GM18951 (cell line): ENCODE results near the gene FBXL17.
"Not testable (repeated sequence)": the region's sequence is repeated elsewhere in the genome, so short reads cannot be mapped to it uniquely, and the experiment has no call there.

Experiments
- POLR2A ChIP-seq: IDR thresholded peaks from 4 replicates; pipeline ENCODE4 v1.6.1; 2011; ENCODE audit warnings: mild to moderate bottlenecking; ENCODE audit not compliant: insufficient read length, insufficient read depth; ENCODE audit errors: extremely low read depth
- in situ Hi-C: fragments of 300-500 bp; cut with MboI; formaldehyde crosslinking; loops from one replicate; pipeline ENCODE4 v1.12.0; 2022; ENCODE audit warnings: low sequenced_read_pairs, mixed read lengths, inconsistent platforms; ENCODE audit not compliant: unreplicated experiment

The FBXL17 gene

GRCh38 chr5:108381954-108382783, at the start of gene FBXL17:
Gene FBXL17, minus strand, starts transcription at chr5:108382098.
- peak; percentile 83 for TF ChIP-seq POLR2A
- in situ Hi-C loops = no loop called here

GRCh38 chr5:108430931-108431608, 49.2 kb upstream of the FBXL17 start:
- in situ Hi-C loops = no loop called here
- TF ChIP-seq POLR2A = no peak

- in situ Hi-C loops = no loop called here
- TF ChIP-seq POLR2A = no peak
Observed at GRCh38 chr5:108421713-108422112, 39.8 kb upstream of the FBXL17 start.

- in situ Hi-C loops = no loop called here
- TF ChIP-seq POLR2A = no peak
Observed at GRCh38 chr5:108420755-108421154, 38.9 kb upstream of the FBXL17 start.

- in situ Hi-C loops = no loop called here
- no peak for TF ChIP-seq POLR2A
Observed at GRCh38 chr5:108420158-108420557, 38.3 kb upstream of the FBXL17 start.

- in situ Hi-C loops = no loop called here
- no peak for TF ChIP-seq POLR2A
Observed at GRCh38 chr5:108418197-108418596, 36.3 kb upstream of the FBXL17 start.

- in situ Hi-C loops = no loop called here
Observed at GRCh38 chr5:108417166-108417670, 35.3 kb upstream of the FBXL17 start.

GRCh38 chr5:108415726-108416125, 33.8 kb upstream of the FBXL17 start:
- TF ChIP-seq POLR2A = no peak
- in situ Hi-C loops = no loop called here

More at GRCh38 chr5:108417166-108417670, 35.3 kb upstream of the FBXL17 start:
- no peak for TF ChIP-seq POLR2A

- TF ChIP-seq POLR2A = no peak
- in situ Hi-C loops = no loop called here
Observed at GRCh38 chr5:108409786-108410185, 27.9 kb upstream of the FBXL17 start.

GRCh38 chr5:108405201-108405600, 23.3 kb upstream of the FBXL17 start:
- in situ Hi-C loops = not testable (repeated sequence)

- in situ Hi-C loops = no loop called here
- TF ChIP-seq POLR2A = no peak
Observed at GRCh38 chr5:108398964-108399363, 17.1 kb upstream of the FBXL17 start.

GRCh38 chr5:108396837-108397236, 14.9 kb upstream of the FBXL17 start:
- in situ Hi-C loops = not testable (repeated sequence)

- in situ Hi-C loops = no loop called here
- no peak for TF ChIP-seq POLR2A
Observed at GRCh38 chr5:108387758-108388157, 5.9 kb upstream of the FBXL17 start.

GRCh38 chr5:108386345-108387061, 4.6 kb upstream of the FBXL17 start:
- in situ Hi-C loops = no loop called here
- TF ChIP-seq POLR2A = no peak

GRCh38 chr5:108384741-108385140, 2.8 kb upstream of the FBXL17 start:
- in situ Hi-C loops = no loop called here
- no peak for TF ChIP-seq POLR2A
